AML-193 (cell line): ENCODE data around the gene RBM41.

ENCODE experiments used
- DNase-seq, 2 experiments: peaks; one replicate each; lab custom pipeline; 2025; lab: John Stamatoyannopoulos, UW

Gene RBM41

GRCh38 chrX:107025545-107025944, 93.1 kb downstream of the RBM41 start:
- peak in 1 of 2 experiments; percentile 4 for DNase-seq

- no peak for DNase-seq
These were observed 103.7 kb downstream of the RBM41 start for GRCh38 chrX:107014936-107015335.
